Fibroblast of lung (primary cell): ENCODE data around the gene ITGA3. TPM values are rescaled to one million over a fixed set of nuclear protein-coding genes. Genes with fewer than 3 reads are reported as not detected.

Source experiments
- DNase-seq, 2 donors: peaks; one replicate each; pipeline versions ENCODE4 v3.0.0 to v3.0.0-alpha.2; 2010; ENCODE audit warnings: low read depth in 2 of 2
- H2AFZ ChIP-seq: 2 replicates; pipeline ENCODE4 v1.5.1; 2012; ENCODE audit warnings: low read length, control low read depth, inconsistent platforms
- H3K27ac ChIP-seq: 2 replicates; pipeline ENCODE4 v1.5.1; 2011; ENCODE audit warnings: low read length, control low read depth; ENCODE audit not compliant: insufficient read depth
- H3K27me3 ChIP-seq: 2 replicates; pipeline ENCODE4 v1.5.1; 2011; ENCODE audit warnings: mild to moderate bottlenecking, low read length; ENCODE audit not compliant: control insufficient read depth, insufficient read depth
- H3K36me3 ChIP-seq: 2 replicates; pipeline ENCODE4 v1.5.1; 2011; ENCODE audit warnings: low read length; ENCODE audit not compliant: control insufficient read depth, insufficient read depth
- H3K4me1 ChIP-seq: 2 replicates; pipeline ENCODE4 v1.5.1; 2011; ENCODE audit warnings: low read length; ENCODE audit not compliant: control insufficient read depth, insufficient read depth; ENCODE audit errors: extremely low read depth
- H3K4me2 ChIP-seq: 2 replicates; pipeline ENCODE4 v1.5.1; 2011; ENCODE audit warnings: low read length, control low read depth; ENCODE audit not compliant: insufficient read depth; ENCODE audit errors: extremely low read depth
- H3K4me3 ChIP-seq, 4 experiments: fragments of 200-600 bp in 1 of 4; sonication (generic) in 1 of 4; replicated peaks in 1 of 4; 2 replicates each; pipeline ENCODE4 v1.5.1; 2011 to 2016; ENCODE audit warnings: low read length in 4 of 4, low read depth in 3 of 4, mild to moderate bottlenecking in 3 of 4, control low read depth in 2 of 4, inconsistent platforms in 1 of 4, mixed read lengths in 1 of 4; ENCODE audit not compliant: insufficient read depth in 1 of 4; ENCODE audit errors: control extremely low read depth in 1 of 4
- H3K79me2 ChIP-seq: 2 replicates; pipeline ENCODE4 v1.5.1; 2012; ENCODE audit warnings: mild to moderate bottlenecking, low read length, inconsistent platforms; ENCODE audit not compliant: control insufficient read depth, insufficient read depth
- H3K9ac ChIP-seq: 2 replicates; pipeline ENCODE4 v1.5.1; 2011; ENCODE audit warnings: mild to moderate bottlenecking, low read length, control low read depth; ENCODE audit not compliant: insufficient read depth
- H3K9me3 ChIP-seq: 2 replicates; pipeline ENCODE4 v1.5.1; 2012; ENCODE audit warnings: low read depth, low read length; ENCODE audit not compliant: control insufficient read depth, insufficient read depth
- H4K20me1 ChIP-seq: 2 replicates; pipeline ENCODE4 v1.5.1; 2011; ENCODE audit warnings: low read length; ENCODE audit not compliant: control insufficient read depth, insufficient read depth; ENCODE audit errors: extremely low read depth
- EZH2 ChIP-seq: IDR thresholded peaks from 2 replicates; pipeline ENCODE4 v1.5.1; 2012; ENCODE audit warnings: low read length, control low read depth, mild to moderate bottlenecking; ENCODE audit errors: missing control alignments
- polyA plus RNA-seq, 2 donors: library from polyadenylated mRNA; depleted of rRNA in 1 of 2; stranded (reverse) in 1 of 2; unstranded in 1 of 2; fragments of >200 nt; gene quantifications; 2 replicates each; pipeline ENCODE4 v1.2.1, GENCODE V29; 2011 to 2012; ENCODE audit warnings: missing spikeins in 1 of 2
- total RNA-seq: library from RNA; depleted of rRNA; stranded (reverse); fragments of >200 nt; gene quantifications from 2 replicates; pipeline ENCODE4 v1.2.1, GENCODE V29; 2014
- TF ChIP-seq, protein P1 (sequence below), 2 donors: IDR thresholded peaks in 1 of 2; conservative IDR thresholded peaks in 1 of 2; 1 replicate in 1 of 2; 2 replicates in 1 of 2; pipeline ENCODE4 v1.5.1; 2011 to 2012; ENCODE audit warnings: low read length in 2 of 2, control low read depth in 1 of 2, inconsistent platforms in 1 of 2, low read depth in 1 of 2, mild to moderate bottlenecking in 1 of 2

The ITGA3 gene
- total and polyA plus RNA-seq, 2 donors (not counting 1 experiment from before 2014, with no cell fraction given), result 67.3 to 269 TPM

DNA sequence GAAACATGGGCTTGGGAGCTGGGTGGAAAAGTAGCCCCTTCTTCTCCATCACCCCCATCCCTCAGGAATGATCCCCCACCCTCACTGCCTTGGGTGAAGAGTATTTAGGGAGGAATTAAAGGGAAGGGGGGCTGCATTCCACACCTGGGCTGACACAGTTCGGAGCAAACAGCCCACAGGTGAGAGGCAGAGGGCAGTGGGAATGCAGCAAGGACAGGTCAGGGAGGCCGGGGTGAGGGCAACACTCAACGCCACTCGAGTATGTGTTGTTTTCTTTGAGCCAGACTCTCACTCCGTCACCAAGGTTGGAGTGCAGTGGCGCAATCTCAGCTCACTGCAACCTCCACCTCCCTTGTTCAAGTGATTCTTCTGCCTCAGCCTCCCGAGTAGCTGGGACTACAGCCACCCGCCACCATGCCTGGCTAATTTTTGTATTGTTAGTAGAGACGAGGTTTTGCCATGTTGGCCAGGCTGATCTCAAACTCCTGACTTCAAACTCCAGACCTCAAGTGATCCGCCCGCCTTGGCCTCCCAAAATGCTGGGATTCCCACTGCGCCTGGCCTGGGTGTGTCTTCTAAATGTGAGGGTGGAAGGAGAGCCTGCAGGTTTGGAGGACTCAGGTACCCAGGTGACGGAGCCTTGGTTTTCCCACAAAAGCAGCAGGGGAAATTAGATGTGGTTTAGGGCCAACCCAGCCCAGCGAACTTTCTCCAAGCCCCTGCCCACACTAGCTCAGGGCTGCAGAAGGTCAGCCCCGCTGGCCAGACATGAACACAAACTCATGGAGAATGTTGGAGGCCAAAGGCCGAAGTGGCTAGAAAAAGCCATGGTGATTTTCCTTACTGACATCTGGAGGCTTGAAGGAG is 21.2 kb upstream of the ITGA3 start:
- no peak overlapping the region for H3K9ac ChIP-seq
- peaks cover 34% of the 10 kb centered on the region for H3K4me1 ChIP-seq
- no peak for TF ChIP-seq EZH2
- TF ChIP-seq, protein P1, sequence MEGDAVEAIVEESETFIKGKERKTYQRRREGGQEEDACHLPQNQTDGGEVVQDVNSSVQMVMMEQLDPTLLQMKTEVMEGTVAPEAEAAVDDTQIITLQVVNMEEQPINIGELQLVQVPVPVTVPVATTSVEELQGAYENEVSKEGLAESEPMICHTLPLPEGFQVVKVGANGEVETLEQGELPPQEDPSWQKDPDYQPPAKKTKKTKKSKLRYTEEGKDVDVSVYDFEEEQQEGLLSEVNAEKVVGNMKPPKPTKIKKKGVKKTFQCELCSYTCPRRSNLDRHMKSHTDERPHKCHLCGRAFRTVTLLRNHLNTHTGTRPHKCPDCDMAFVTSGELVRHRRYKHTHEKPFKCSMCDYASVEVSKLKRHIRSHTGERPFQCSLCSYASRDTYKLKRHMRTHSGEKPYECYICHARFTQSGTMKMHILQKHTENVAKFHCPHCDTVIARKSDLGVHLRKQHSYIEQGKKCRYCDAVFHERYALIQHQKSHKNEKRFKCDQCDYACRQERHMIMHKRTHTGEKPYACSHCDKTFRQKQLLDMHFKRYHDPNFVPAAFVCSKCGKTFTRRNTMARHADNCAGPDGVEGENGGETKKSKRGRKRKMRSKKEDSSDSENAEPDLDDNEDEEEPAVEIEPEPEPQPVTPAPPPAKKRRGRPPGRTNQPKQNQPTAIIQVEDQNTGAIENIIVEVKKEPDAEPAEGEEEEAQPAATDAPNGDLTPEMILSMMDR (conservative IDR thresholded peaks at IDR 0.05 in 1 of 2, IDR thresholded peaks at IDR 0.05 in 1 of 2; ENCODE audit: low read depth in 1 of 2, low read length in 2 of 2), result no peak
- no peak overlapping the region for H2AFZ ChIP-seq
- no peak overlapping the region for H3K27ac ChIP-seq
- no peaks in the 10 kb centered on the region for H3K36me3 ChIP-seq
- H3K4me3 ChIP-seq, result no peak overlapping the region
- H3K9me3 ChIP-seq, result no peaks in the 10 kb centered on the region
- H3K4me2 ChIP-seq, result no peak overlapping the region
- H3K79me2 ChIP-seq, result no peaks in the 10 kb centered on the region
- no peaks in the 10 kb centered on the region for H3K27me3 ChIP-seq
- no peak for DNase-seq
- no peaks in the 10 kb centered on the region for H4K20me1 ChIP-seq

DNA sequence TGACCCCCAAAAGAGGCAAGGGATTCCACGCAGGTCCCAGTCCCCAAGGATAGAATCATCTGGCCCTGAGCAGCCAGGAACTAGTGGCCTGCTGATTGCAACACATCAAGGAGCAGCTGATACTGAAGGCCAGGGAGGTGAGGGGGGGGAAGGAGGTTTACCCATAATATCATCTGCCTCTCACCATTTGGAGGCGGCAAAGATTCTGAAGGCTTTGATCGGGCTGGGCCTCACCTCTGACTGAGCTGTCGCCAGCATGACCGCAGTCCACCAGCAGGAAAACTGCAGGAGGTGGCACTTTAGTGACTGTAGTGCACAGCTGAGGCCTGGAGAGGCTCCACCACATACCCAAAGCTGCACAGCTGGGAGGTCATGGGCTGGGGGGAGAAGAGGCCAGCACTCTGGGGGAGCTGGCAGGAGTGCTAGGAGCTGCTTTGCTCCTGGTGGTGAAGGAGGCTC is 20.5 kb upstream of the ITGA3 start:
- Histone ChIP-seq H3K79me2 (no peaks in the 10 kb centered on the region), H3K4me3 (no peak overlapping the region), H2AFZ (no peak overlapping the region), H3K27me3 (no peaks in the 10 kb centered on the region), H3K27ac (no peak overlapping the region), H3K4me2 (no peak overlapping the region), H3K9me3 (no peaks in the 10 kb centered on the region), H3K4me1 (peaks cover 34% of the 10 kb centered on the region), H3K9ac (no peak overlapping the region), H3K36me3 (no peaks in the 10 kb centered on the region), H4K20me1 (no peaks in the 10 kb centered on the region)
- DNase-seq, result no peak
- TF ChIP-seq, protein P1 (conservative IDR thresholded peaks at IDR 0.05 in 1 of 2, IDR thresholded peaks at IDR 0.05 in 1 of 2; ENCODE audit: low read depth in 1 of 2, low read length in 2 of 2), result peak in 1 of 2 donors; percentile 2
- no peak for TF ChIP-seq EZH2

DNA sequence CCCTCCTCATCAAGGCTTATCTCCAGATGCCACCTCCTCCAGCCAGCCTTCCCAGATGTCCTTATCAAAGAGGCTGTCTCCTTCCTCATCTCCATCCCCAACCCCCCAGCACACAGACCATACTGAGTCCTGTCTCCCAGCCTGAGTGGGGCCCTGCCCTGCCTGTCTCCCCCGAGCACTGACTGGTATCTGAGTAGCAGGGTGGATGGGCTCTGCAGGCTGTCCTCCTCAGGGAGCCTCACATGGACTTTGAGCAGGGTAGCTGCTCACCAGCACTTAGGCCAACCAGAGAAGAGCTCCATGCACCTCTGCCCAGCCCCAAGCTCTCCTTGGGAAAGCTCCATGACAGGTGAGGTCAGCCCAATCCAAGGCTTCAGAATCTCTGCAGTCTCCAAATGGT is 20.0 kb upstream of the ITGA3 start:
- TF ChIP-seq EZH2, result no peak
- TF ChIP-seq, protein P1 (conservative IDR thresholded peaks at IDR 0.05 in 1 of 2, IDR thresholded peaks at IDR 0.05 in 1 of 2; ENCODE audit: low read depth in 1 of 2, low read length in 2 of 2), result no peak
- peaks cover 34% of the 10 kb centered on the region for H3K4me1 ChIP-seq
- H3K4me2 ChIP-seq, result peak overlapping the region; percentile 27
- H3K36me3 ChIP-seq, result no peaks in the 10 kb centered on the region
- no peaks in the 10 kb centered on the region for H3K79me2 ChIP-seq
- no peak overlapping the region for H3K27ac ChIP-seq
- no peak overlapping the region for H3K4me3 ChIP-seq
- DNase-seq, result no peak
- no peaks in the 10 kb centered on the region for H3K27me3 ChIP-seq
- H4K20me1 ChIP-seq, result no peaks in the 10 kb centered on the region
- no peak overlapping the region for H3K9ac ChIP-seq
- no peak overlapping the region for H2AFZ ChIP-seq
- H3K9me3 ChIP-seq, result no peaks in the 10 kb centered on the region
